ENCODE results near the gene TGM1. TPM values are rescaled to one million over a fixed set of nuclear protein-coding genes. Genes with fewer than 3 reads are reported as not detected.

TGM1 gene
- total and polyA plus RNA-seq, 10 of the 15 experiments (the other 5 are each of a cell fraction or from before 2014, with no cell fraction given): 0.05 to 5.9 (median 1.8) TPM

DNA sequence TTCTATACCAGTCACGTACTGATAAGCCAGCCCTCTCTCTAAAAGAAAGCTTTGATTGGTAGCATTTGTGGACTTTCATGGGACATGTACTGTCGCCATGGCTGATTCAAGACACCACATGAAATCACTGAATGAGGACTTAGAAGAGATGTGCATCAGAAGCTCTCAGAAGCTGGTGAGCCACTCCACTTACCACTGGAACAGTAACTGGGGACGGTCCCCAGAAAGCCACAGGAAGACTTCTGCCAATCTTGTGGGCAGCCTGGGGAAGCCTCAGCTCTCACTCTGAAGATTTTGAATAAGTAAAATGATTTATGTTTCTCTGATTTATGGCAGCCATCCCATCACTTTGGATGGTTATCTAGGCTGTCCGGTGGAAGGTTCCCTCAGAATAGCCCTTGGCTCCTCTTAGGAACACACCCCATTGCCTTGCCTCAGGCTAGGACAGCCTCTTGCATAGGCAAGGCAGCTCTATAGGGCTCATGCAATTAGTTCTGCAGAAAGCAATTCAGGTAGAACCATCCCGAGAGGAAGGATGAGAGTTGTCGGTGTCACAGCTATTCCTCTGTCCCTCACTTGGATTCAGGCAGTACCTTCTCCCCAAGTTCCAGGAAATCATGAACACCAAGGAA lies 26.8 kb upstream of the TGM1 start (continued):
- TF ChIP-seq IKZF1 (conservative IDR thresholded peaks at IDR 0.05): no peak
- TF ChIP-seq, protein P1, sequence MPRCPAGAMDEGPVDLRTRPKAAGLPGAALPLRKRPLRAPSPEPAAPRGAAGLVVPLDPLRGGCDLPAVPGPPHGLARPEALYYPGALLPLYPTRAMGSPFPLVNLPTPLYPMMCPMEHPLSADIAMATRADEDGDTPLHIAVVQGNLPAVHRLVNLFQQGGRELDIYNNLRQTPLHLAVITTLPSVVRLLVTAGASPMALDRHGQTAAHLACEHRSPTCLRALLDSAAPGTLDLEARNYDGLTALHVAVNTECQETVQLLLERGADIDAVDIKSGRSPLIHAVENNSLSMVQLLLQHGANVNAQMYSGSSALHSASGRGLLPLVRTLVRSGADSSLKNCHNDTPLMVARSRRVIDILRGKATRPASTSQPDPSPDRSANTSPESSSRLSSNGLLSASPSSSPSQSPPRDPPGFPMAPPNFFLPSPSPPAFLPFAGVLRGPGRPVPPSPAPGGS (IDR thresholded peaks at IDR 0.05; ENCODE audit: borderline replicate concordance, insufficient read depth, low read depth, low read length, poor library complexity, severe bottlenecking): peak; percentile 49
- TF ChIP-seq BMI1 (IDR thresholded peaks at IDR 0.05; ENCODE audit: borderline replicate concordance): no peak
- TF ChIP-seq ATF7 (IDR thresholded peaks at IDR 0.05; ENCODE audit: low read depth): 0 out of 2 replicates have a peak, but pooled peaks have one; percentile 23
- no peak for TF ChIP-seq CBX5 (IDR thresholded peaks at IDR 0.05; ENCODE audit: low read depth)
- TF ChIP-seq FOS (IDR thresholded peaks at IDR 0.05; ENCODE audit: borderline replicate concordance, extremely low read depth, insufficient read length): no peak
- TF ChIP-seq EP300 (IDR thresholded peaks at IDR 0.05; ENCODE audit: borderline replicate concordance in 1 of 2, control insufficient read depth in 1 of 2, low read depth in 2 of 2, low read length in 2 of 2): no peak
- no peak for TF ChIP-seq TARDBP (IDR thresholded peaks at IDR 0.05; ENCODE audit: borderline replicate concordance)
- TF ChIP-seq, protein P2, sequence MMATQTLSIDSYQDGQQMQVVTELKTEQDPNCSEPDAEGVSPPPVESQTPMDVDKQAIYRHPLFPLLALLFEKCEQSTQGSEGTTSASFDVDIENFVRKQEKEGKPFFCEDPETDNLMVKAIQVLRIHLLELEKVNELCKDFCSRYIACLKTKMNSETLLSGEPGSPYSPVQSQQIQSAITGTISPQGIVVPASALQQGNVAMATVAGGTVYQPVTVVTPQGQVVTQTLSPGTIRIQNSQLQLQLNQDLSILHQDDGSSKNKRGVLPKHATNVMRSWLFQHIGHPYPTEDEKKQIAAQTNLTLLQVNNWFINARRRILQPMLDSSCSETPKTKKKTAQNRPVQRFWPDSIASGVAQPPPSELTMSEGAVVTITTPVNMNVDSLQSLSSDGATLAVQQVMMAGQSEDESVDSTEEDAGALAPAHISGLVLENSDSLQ (IDR thresholded peaks at IDR 0.05): peak; percentile 62; the same call in 1 of the 2 replicates
- no peak for TF ChIP-seq ZNF622 (IDR thresholded peaks at IDR 0.05)
- no peak for TF ChIP-seq SUZ12 (IDR thresholded peaks at IDR 0.05; ENCODE audit: unreplicated experiment)
- TF ChIP-seq SPI1 (IDR thresholded peaks at IDR 0.05; ENCODE audit: borderline replicate concordance, insufficient read depth, low read depth, low read length): no peak
- TF ChIP-seq, protein P3, sequence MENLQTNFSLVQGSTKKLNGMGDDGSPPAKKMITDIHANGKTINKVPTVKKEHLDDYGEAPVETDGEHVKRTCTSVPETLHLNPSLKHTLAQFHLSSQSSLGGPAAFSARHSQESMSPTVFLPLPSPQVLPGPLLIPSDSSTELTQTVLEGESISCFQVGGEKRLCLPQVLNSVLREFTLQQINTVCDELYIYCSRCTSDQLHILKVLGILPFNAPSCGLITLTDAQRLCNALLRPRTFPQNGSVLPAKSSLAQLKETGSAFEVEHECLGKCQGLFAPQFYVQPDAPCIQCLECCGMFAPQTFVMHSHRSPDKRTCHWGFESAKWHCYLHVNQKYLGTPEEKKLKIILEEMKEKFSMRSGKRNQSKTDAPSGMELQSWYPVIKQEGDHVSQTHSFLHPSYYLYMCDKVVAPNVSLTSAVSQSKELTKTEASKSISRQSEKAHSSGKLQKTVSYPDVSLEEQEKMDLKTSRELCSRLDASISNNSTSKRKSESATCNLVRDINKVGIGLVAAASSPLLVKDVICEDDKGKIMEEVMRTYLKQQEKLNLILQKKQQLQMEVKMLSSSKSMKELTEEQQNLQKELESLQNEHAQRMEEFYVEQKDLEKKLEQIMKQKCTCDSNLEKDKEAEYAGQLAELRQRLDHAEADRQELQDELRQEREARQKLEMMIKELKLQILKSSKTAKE (IDR thresholded peaks at IDR 0.05; ENCODE audit: low read depth, poor library complexity, severe bottlenecking): peak; percentile 29
- TF ChIP-seq BCL11A (IDR thresholded peaks at IDR 0.05; ENCODE audit: low read depth, low read length): no peak
- TF ChIP-seq, protein P4, sequence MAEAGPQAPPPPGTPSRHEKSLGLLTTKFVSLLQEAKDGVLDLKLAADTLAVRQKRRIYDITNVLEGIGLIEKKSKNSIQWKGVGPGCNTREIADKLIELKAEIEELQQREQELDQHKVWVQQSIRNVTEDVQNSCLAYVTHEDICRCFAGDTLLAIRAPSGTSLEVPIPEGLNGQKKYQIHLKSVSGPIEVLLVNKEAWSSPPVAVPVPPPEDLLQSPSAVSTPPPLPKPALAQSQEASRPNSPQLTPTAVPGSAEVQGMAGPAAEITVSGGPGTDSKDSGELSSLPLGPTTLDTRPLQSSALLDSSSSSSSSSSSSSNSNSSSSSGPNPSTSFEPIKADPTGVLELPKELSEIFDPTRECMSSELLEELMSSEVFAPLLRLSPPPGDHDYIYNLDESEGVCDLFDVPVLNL (IDR thresholded peaks at IDR 0.05; ENCODE audit: low read depth, low read length): no peak
- no peak for TF ChIP-seq RBBP5 (conservative IDR thresholded peaks at IDR 0.05)
- no peak for TF ChIP-seq ESRRA (IDR thresholded peaks at IDR 0.05; ENCODE audit: low read length)
- no peak for TF ChIP-seq NBN (IDR thresholded peaks at IDR 0.05)
- no peak for TF ChIP-seq SIN3A (IDR thresholded peaks at IDR 0.05; ENCODE audit: low read depth, low read length)
- no peak for TF ChIP-seq ZSCAN29 (IDR thresholded peaks at IDR 0.05)
- no peak for TF ChIP-seq NR2C2 (IDR thresholded peaks at IDR 0.05; ENCODE audit: borderline replicate concordance, control insufficient read depth, insufficient read length, low read depth)
- no peak for TF ChIP-seq RFX5 (IDR thresholded peaks at IDR 0.05; ENCODE audit: low read depth, low read length)
